Activated B cell treated with CpG ODN at 0.5 μM for 24 hours (primary cell): ENCODE results near the gene P4HA2. TPM values are rescaled to one million over a fixed set of nuclear protein-coding genes. Genes with fewer than 3 reads are reported as not detected.

Experiments
- ATAC-seq: fragments of 200-7000 bp; cut with Tn5 transposase; one replicate; pipeline ENCODE4 v1.10.0; 2021; ENCODE audit warnings: low read depth, mild to moderate bottlenecking, moderate library complexity
- CTCF ChIA-PET: fragments of 350-600 bp; sonication (Branson Sonifier 250); formaldehyde crosslinking; loops from one replicate; lab custom pipeline; 2021; ENCODE audit warnings: antibody characterized with exemption; lab: Charles Lee
- POLR2A ChIA-PET: fragments of 350-600 bp; sonication (Branson Sonifier 250); formaldehyde crosslinking; loops from one replicate; lab custom pipeline; 2021; ENCODE audit warnings: antibody characterized with exemption; lab: Charles Lee
- DNase-seq: peaks from one replicate; pipeline ENCODE4 v3.0.0; 2022
- H3K27ac Mint-ChIP-seq: one replicate; pipeline ENCODE4 v1.8.0; 2020; ENCODE audit warnings: mixed read lengths
- H3K27me3 Mint-ChIP-seq: one replicate; pipeline ENCODE4 v1.8.0; 2021; ENCODE audit warnings: mixed read lengths
- H3K36me3 Mint-ChIP-seq: one replicate; pipeline ENCODE4 v1.8.0; 2021; ENCODE audit warnings: low read depth, mixed read lengths
- H3K4me1 Mint-ChIP-seq: one replicate; pipeline ENCODE4 v1.8.0; 2021; ENCODE audit warnings: mixed read lengths
- H3K4me3 Mint-ChIP-seq: one replicate; pipeline ENCODE4 v1.8.0; 2020; ENCODE audit warnings: mild to moderate bottlenecking, mixed read lengths
- H3K9me3 Mint-ChIP-seq: one replicate; pipeline ENCODE4 v1.8.0; 2020; ENCODE audit warnings: mixed read lengths
- intact Hi-C: fragments of 100-400 bp; cut with micrococcal nuclease; formaldehyde crosslinking; loops from one replicate; pipeline ENCODE4 v1.15.1; 2024
- total RNA-seq: library from RNA; stranded (reverse); gene quantifications from 2 replicates; pipeline ENCODE4 v1.2.3, GENCODE V29; 2022
- TF ChIP-seq, protein P1 (sequence below): fragments of 200-600 bp; IDR thresholded peaks from one replicate; pipeline ENCODE4 v1.8.0; 2022; ENCODE audit warnings: antibody characterized with exemption, mild to moderate bottlenecking

Gene P4HA2
- total RNA-seq, 1 donor from 2014 or later = 0.29 TPM

- H3K27ac Mint-ChIP-seq = no peak overlapping the region
- ATAC-seq (no peak), DNase-seq (no peak)
- H3K4me3 Mint-ChIP-seq = no peak overlapping the region
- TF ChIP-seq, protein P1, sequence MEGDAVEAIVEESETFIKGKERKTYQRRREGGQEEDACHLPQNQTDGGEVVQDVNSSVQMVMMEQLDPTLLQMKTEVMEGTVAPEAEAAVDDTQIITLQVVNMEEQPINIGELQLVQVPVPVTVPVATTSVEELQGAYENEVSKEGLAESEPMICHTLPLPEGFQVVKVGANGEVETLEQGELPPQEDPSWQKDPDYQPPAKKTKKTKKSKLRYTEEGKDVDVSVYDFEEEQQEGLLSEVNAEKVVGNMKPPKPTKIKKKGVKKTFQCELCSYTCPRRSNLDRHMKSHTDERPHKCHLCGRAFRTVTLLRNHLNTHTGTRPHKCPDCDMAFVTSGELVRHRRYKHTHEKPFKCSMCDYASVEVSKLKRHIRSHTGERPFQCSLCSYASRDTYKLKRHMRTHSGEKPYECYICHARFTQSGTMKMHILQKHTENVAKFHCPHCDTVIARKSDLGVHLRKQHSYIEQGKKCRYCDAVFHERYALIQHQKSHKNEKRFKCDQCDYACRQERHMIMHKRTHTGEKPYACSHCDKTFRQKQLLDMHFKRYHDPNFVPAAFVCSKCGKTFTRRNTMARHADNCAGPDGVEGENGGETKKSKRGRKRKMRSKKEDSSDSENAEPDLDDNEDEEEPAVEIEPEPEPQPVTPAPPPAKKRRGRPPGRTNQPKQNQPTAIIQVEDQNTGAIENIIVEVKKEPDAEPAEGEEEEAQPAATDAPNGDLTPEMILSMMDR = no peak
- peaks cover 24% of the 10 kb centered on the region for H3K4me1 Mint-ChIP-seq
- POLR2A ChIA-PET = interaction anchor here (0.9 kb wide), 1 partner anchor 8 kb away, joined by 3 read pairs; no protein-coding TSS in a partner anchor
- no peaks in the 10 kb centered on the region for H3K27me3 Mint-ChIP-seq
- H3K9me3 Mint-ChIP-seq = peaks cover 2% of the 10 kb centered on the region
- no peaks in the 10 kb centered on the region for H3K36me3 Mint-ChIP-seq
- CTCF ChIA-PET = interaction anchor here (1.2 to 1.9 kb wide), 3 partner anchors 9 to 116 kb away, joined by 5 to 7 read pairs (median 5); no protein-coding TSS in a partner anchor
- intact Hi-C loops = no loop called here
These were observed 46.5 kb downstream of the P4HA2 start for GRCh38 chr5:132181011-132181629.

- H3K9me3 Mint-ChIP-seq = peaks cover 2% of the 10 kb centered on the region
- no peak overlapping the region for H3K27ac Mint-ChIP-seq
- H3K4me3 Mint-ChIP-seq = no peak overlapping the region
- TF ChIP-seq, protein P1 = no peak
- ChIA-PET CTCF (interaction anchor here (0.8 to 1.9 kb wide), 9 partner anchors 10 to 590 kb away, joined by 3 to 7 read pairs (median 4); partner anchors contain the start of gene P4HA2), POLR2A (interaction anchor here (0.7 to 0.9 kb wide), 2 partner anchors 9 to 22 kb away, joined by 3 read pairs; no protein-coding TSS in a partner anchor)
- H3K36me3 Mint-ChIP-seq = no peaks in the 10 kb centered on the region
- intact Hi-C loops = loop anchor here (1.0 kb wide), 1 partner anchor 10 kb away; no protein-coding TSS in a partner anchor
- DNase-seq = no peak
- no peaks in the 10 kb centered on the region for H3K27me3 Mint-ChIP-seq
- peaks cover 24% of the 10 kb centered on the region for H3K4me1 Mint-ChIP-seq
- ATAC-seq = peak; percentile 36
These were observed 47.4 kb downstream of the P4HA2 start for GRCh38 chr5:132180134-132180745.

- ChIA-PET CTCF (interaction anchor here (0.9 to 1.9 kb wide), 6 partner anchors 11 to 590 kb away, joined by 3 to 7 read pairs (median 4); partner anchors contain the start of gene P4HA2), POLR2A (no interaction called here)
- peaks cover 2% of the 10 kb centered on the region for H3K9me3 Mint-ChIP-seq
- H3K4me3 Mint-ChIP-seq = no peak overlapping the region
- H3K36me3 Mint-ChIP-seq = no peaks in the 10 kb centered on the region
- H3K4me1 Mint-ChIP-seq = peaks cover 24% of the 10 kb centered on the region
- DNase-seq (no peak), ATAC-seq (no peak)
- intact Hi-C loops = loop anchor here (5.0 kb wide), 2 partner anchors 113 to 318 kb away; partner anchors contain the start of gene SLC22A4
- H3K27me3 Mint-ChIP-seq = no peaks in the 10 kb centered on the region
- TF ChIP-seq, protein P1 = no peak
- H3K27ac Mint-ChIP-seq = no peak overlapping the region
These were observed 48.2 kb downstream of the P4HA2 start for GRCh38 chr5:132179405-132179804.

- Mint-ChIP-seq H3K4me1 (peaks cover 24% of the 10 kb centered on the region), H3K27ac (no peak overlapping the region), H3K4me3 (no peak overlapping the region), H3K27me3 (no peaks in the 10 kb centered on the region), H3K9me3 (no peaks in the 10 kb centered on the region), H3K36me3 (no peaks in the 10 kb centered on the region)
- ATAC-seq (no peak), DNase-seq (no peak)
- CTCF ChIA-PET = interaction anchor here (1.0 to 1.5 kb wide), 3 partner anchors 10 to 113 kb away, joined by 3 to 7 read pairs (median 4); no protein-coding TSS in a partner anchor
- TF ChIP-seq, protein P1 = no peak
- intact Hi-C loops = loop anchor here (1.0 to 5.0 kb wide), 4 partner anchors 74 to 320 kb away; partner anchors contain the start of gene SLC22A4
- POLR2A ChIA-PET = interaction anchor here (0.7 to 1.3 kb wide), 2 partner anchors 74 to 192 kb away, joined by 3 read pairs; partner anchors contain the start of gene SLC22A5
These were observed 49.9 kb downstream of the P4HA2 start for GRCh38 chr5:132177691-132178149.
